SK-N-SH treated with all-trans-retinoic acid at 6 μM for 48 hours (cell line): ENCODE results near the gene MRAS.

Source experiments
- ATAC-seq: fragments of 200-7000 bp; cut with Tn5 transposase; 3 replicates; pipeline ENCODE4 v1.9.1; 2020; ENCODE audit warnings: mild to moderate bottlenecking, moderate library complexity
- ARNTL ChIP-seq: fragments of 450-650 bp; formaldehyde crosslinking; IDR thresholded peaks from 2 replicates; pipeline ENCODE4 v1.5.0; 2020; ENCODE audit warnings: low read depth, mild to moderate bottlenecking, moderate library complexity, borderline replicate concordance
- BACH2 ChIP-seq: fragments of 250-450 bp; sonication (Bioruptor Pico); IDR thresholded peaks from 2 replicates; pipeline ENCODE4 v1.9.0; 2021; ENCODE audit warnings: mild to moderate bottlenecking, borderline replicate concordance
- CREB5 ChIP-seq: fragments of 250-450 bp; sonication (Bioruptor Pico); IDR thresholded peaks from 2 replicates; pipeline ENCODE4 v1.5.1; 2020; ENCODE audit warnings: low read depth, mild to moderate bottlenecking, moderate library complexity
- CSDC2 ChIP-seq: fragments of 250-450 bp; sonication (Bioruptor Pico); IDR thresholded peaks from 2 replicates; pipeline ENCODE4 v1.5.0; 2020; ENCODE audit warnings: mild to moderate bottlenecking, moderate library complexity
- CSRNP3 ChIP-seq: fragments of 250-450 bp; sonication (Bioruptor Pico); IDR thresholded peaks from 2 replicates; pipeline ENCODE4 v1.5.1; 2021; ENCODE audit warnings: mild to moderate bottlenecking, moderate library complexity
- ESRRG ChIP-seq: fragments of 250-450 bp; sonication (Bioruptor Pico); IDR thresholded peaks from 2 replicates; pipeline ENCODE4 v1.6.1; 2021; ENCODE audit warnings: mild to moderate bottlenecking
- GLIS3 ChIP-seq: fragments of 250-450 bp; sonication (Bioruptor Pico); IDR thresholded peaks from 2 replicates; pipeline ENCODE4 v1.5.0; 2020; ENCODE audit warnings: mild to moderate bottlenecking, moderate library complexity
- OSR1 ChIP-seq: fragments of 250-450 bp; sonication (Bioruptor Pico); IDR thresholded peaks from 2 replicates; pipeline ENCODE4 v1.8.0; 2022; ENCODE audit warnings: moderate library complexity, mild to moderate bottlenecking, inconsistent platforms
- PATZ1 ChIP-seq: fragments of 250-450 bp; sonication (Bioruptor Pico); IDR thresholded peaks from 2 replicates; pipeline ENCODE4 v1.8.0; 2020; ENCODE audit warnings: mild to moderate bottlenecking, moderate library complexity, borderline replicate concordance
- POU6F1 ChIP-seq: fragments of 250-450 bp; sonication (Bioruptor Pico); IDR thresholded peaks from 2 replicates; pipeline ENCODE4 v1.8.0; 2021; ENCODE audit warnings: low read depth, mild to moderate bottlenecking, moderate library complexity, borderline replicate concordance
- PPARA ChIP-seq: fragments of 250-450 bp; sonication (Bioruptor Pico); IDR thresholded peaks from 2 replicates; pipeline ENCODE4 v1.5.0; 2020; ENCODE audit warnings: mild to moderate bottlenecking, borderline replicate concordance
- RARB ChIP-seq: fragments of 250-450 bp; sonication (Bioruptor Pico); IDR thresholded peaks from 2 replicates; pipeline ENCODE4 v1.8.0; 2021; ENCODE audit warnings: mild to moderate bottlenecking, moderate library complexity
- SNAI2 ChIP-seq: fragments of 250-450 bp; sonication (Bioruptor Pico); IDR thresholded peaks from 2 replicates; pipeline ENCODE4 v1.5.0; 2020; ENCODE audit warnings: mild to moderate bottlenecking, moderate library complexity
- TCF4 ChIP-seq: fragments of 250-450 bp; sonication (Bioruptor Pico); IDR thresholded peaks from 2 replicates; pipeline ENCODE4 v1.8.0; 2021; ENCODE audit warnings: mild to moderate bottlenecking, moderate library complexity, borderline replicate concordance
- TOX ChIP-seq: fragments of 250-450 bp; sonication (Bioruptor Pico); IDR thresholded peaks from 2 replicates; pipeline ENCODE4 v1.8.0; 2021; ENCODE audit warnings: mild to moderate bottlenecking, moderate library complexity, borderline replicate concordance
- TSHZ2 ChIP-seq: fragments of 250-450 bp; sonication (Bioruptor Pico); IDR thresholded peaks from 2 replicates; pipeline ENCODE4 v1.5.0; 2020; ENCODE audit warnings: mild to moderate bottlenecking, moderate library complexity
- ZC3H10 ChIP-seq: fragments of 250-450 bp; sonication (Bioruptor Pico); IDR thresholded peaks from 2 replicates; pipeline ENCODE4 v1.5.1; 2021; ENCODE audit warnings: mild to moderate bottlenecking, moderate library complexity
- ZFP3 ChIP-seq: fragments of 250-450 bp; sonication (Bioruptor Pico); IDR thresholded peaks from 2 replicates; pipeline ENCODE4 v1.5.0; 2020; ENCODE audit warnings: mild to moderate bottlenecking, moderate library complexity
- ZNF565 ChIP-seq: fragments of 450-650 bp; formaldehyde crosslinking; conservative IDR thresholded peaks from 2 replicates; pipeline ENCODE4 v1.5.0; 2020; ENCODE audit warnings: low read depth, mild to moderate bottlenecking, moderate library complexity
- ZNF70 ChIP-seq: fragments of 450-650 bp; formaldehyde crosslinking; IDR thresholded peaks from 2 replicates; pipeline ENCODE4 v1.5.0; 2020; ENCODE audit warnings: mild to moderate bottlenecking, moderate library complexity
- ZNF8 ChIP-seq: fragments of 450-650 bp; formaldehyde crosslinking; IDR thresholded peaks from 2 replicates; pipeline ENCODE4 v1.5.0; 2020; ENCODE audit warnings: mild to moderate bottlenecking, moderate library complexity

MRAS gene

GRCh38 chr3:138303474-138303873, 44.9 kb upstream of the MRAS start (continued):
- TF ChIP-seq POU6F1 (CRISPR knock-in tag) = no peak

GRCh38 chr3:138307899-138308298, 40.5 kb upstream of the MRAS start:
- no peak for ATAC-seq
- no peak for TF ChIP-seq RARB (CRISPR knock-in tag)
- no peak for TF ChIP-seq ZNF70 (CRISPR knock-in tag)
- no peak for TF ChIP-seq ESRRG (CRISPR knock-in tag)
- no peak for TF ChIP-seq CSRNP3 (CRISPR knock-in tag)
- TF ChIP-seq GLIS3 (CRISPR knock-in tag) = no peak
- TF ChIP-seq BACH2 (CRISPR knock-in tag) = no peak
- TF ChIP-seq ZC3H10 (CRISPR knock-in tag) = no peak
- TF ChIP-seq PPARA (CRISPR knock-in tag) = no peak
- no peak for TF ChIP-seq ZNF8 (CRISPR knock-in tag)
- no peak for TF ChIP-seq SNAI2 (CRISPR knock-in tag)
- no peak for TF ChIP-seq TSHZ2
- TF ChIP-seq PATZ1 = no peak
- no peak for TF ChIP-seq ZNF565 (CRISPR knock-in tag)
- TF ChIP-seq ZFP3 (CRISPR knock-in tag) = no peak
- TF ChIP-seq TCF4 = no peak
- TF ChIP-seq TOX (CRISPR knock-in tag) = no peak
- TF ChIP-seq ARNTL (CRISPR knock-in tag) = no peak

- ATAC-seq = no peak
- no peak for TF ChIP-seq RARB (CRISPR knock-in tag)
- no peak for TF ChIP-seq ZNF565 (CRISPR knock-in tag)
- TF ChIP-seq ZNF8 (CRISPR knock-in tag) = no peak
- TF ChIP-seq OSR1 = no peak
- no peak for TF ChIP-seq PPARA (CRISPR knock-in tag)
- TF ChIP-seq CREB5 (CRISPR knock-in tag) = no peak
- TF ChIP-seq POU6F1 (CRISPR knock-in tag) = no peak
- no peak for TF ChIP-seq CSDC2 (CRISPR knock-in tag)
- no peak for TF ChIP-seq ESRRG (CRISPR knock-in tag)
- TF ChIP-seq SNAI2 (CRISPR knock-in tag) = no peak
- no peak for TF ChIP-seq ARNTL (CRISPR knock-in tag)
Measured at GRCh38 chr3:138308783-138309182, 39.6 kb upstream of the MRAS start.
